Muscle layer of colon (tissue), 2 donors: Measurements from ENCODE around the gene MRGPRF.

Experiments used
- H3K27ac ChIP-seq: one replicate; pipeline ENCODE4 v1.7.0; 2013; ENCODE audit warnings: low read depth, mild to moderate bottlenecking, low read length, moderate library complexity
- H3K27me3 ChIP-seq, 2 donors: one replicate each; pipeline ENCODE4 v1.7.0; 2013; ENCODE audit warnings: low read length in 2 of 2, mild to moderate bottlenecking in 2 of 2; ENCODE audit not compliant: insufficient read depth in 2 of 2, control insufficient read depth in 1 of 2
- H3K36me3 ChIP-seq: one replicate; pipeline ENCODE4 v1.7.0; 2013; ENCODE audit warnings: mild to moderate bottlenecking, low read length; ENCODE audit not compliant: insufficient read depth
- H3K4me1 ChIP-seq: one replicate; pipeline ENCODE4 v1.7.0; 2013; ENCODE audit warnings: mild to moderate bottlenecking, low read length; ENCODE audit not compliant: insufficient read depth
- H3K4me3 ChIP-seq, 2 donors: one replicate each; pipeline ENCODE4 v1.7.0; 2013; ENCODE audit warnings: low read length in 2 of 2, low read depth in 1 of 2, mild to moderate bottlenecking in 1 of 2, moderate library complexity in 1 of 2
- H3K9ac ChIP-seq: one replicate; pipeline ENCODE4 v1.7.0; 2013; ENCODE audit warnings: low read length
- H3K9me3 ChIP-seq: one replicate; pipeline ENCODE4 v1.7.0; 2013; ENCODE audit warnings: mild to moderate bottlenecking, low read length
- donor health status: abdominal sarcoma.
- donor health status: Adenocarcinoma of cecum.

MRGPRF gene

DNA sequence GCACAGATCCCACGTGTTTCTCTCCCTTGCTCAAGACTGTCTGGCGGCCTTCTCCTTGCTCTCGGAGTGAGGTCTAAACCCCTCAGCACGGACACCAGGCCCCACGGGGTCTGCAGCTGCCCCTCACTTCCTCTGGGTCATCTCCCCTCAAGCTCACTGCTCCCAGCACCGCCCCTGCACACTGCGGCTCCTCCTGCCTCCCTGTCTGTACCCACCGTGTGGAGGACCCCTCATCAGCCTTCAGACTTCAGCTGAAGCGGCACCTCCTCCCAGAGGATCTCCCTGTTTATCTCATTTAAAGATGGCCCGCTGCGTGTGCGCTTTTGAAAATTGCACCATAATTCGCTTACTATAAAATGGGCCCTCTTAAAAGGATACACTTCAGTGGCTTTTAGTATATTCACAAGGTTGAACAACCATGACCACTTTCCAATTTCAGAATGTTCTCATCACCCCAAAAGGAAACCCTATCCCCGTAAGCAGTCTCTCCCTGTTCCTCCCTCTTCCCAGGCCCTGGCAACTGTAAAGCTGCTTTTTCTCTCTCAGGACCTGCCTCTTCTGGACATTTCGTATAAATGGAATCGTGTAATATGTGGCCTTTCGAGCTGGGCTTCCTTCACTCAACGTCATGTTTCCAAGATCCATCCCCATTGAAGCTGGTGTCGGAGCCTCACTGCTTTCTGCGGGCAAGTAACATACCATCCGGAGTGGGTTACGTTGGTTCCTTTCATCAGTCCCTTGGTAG lies 21.2 kb upstream of the MRGPRF start:
- Histone ChIP-seq H3K9ac (no peak overlapping the region), H3K9me3 (no peaks in the 10 kb centered on the region), H3K4me1 (peaks cover 14% of the 10 kb centered on the region), H3K27ac (no peak overlapping the region), H3K4me3 (no peak overlapping the region), H3K36me3 (no peaks in the 10 kb centered on the region), H3K27me3 (no peaks in the 10 kb centered on the region)

DNA sequence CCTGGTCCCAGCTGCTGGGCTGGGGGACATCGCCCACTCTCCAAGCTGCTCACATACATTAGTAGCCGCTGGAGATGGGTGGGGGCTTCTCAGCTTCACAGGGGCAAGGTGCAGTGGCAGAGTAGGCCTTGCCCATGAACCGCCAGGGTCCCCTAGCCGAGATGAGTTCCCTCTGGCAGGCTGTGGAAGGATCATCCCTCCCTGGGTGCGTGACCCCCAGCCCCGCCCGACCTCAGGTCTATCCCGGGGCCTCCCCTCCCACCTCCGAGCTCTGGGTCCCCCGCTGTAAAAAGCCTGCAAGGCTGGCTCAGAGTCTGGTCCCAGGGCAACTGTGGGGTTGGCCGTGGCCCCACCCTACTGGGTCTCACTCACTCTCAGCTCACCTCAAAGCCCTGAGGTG lies 20.4 kb upstream of the MRGPRF start:
- Histone ChIP-seq H3K36me3 (no peaks in the 10 kb centered on the region), H3K27ac (no peak overlapping the region), H3K4me3 (no peak overlapping the region), H3K27me3 (no peaks in the 10 kb centered on the region), H3K9ac (no peak overlapping the region), H3K4me1 (peaks cover 14% of the 10 kb centered on the region), H3K9me3 (no peaks in the 10 kb centered on the region)

DNA sequence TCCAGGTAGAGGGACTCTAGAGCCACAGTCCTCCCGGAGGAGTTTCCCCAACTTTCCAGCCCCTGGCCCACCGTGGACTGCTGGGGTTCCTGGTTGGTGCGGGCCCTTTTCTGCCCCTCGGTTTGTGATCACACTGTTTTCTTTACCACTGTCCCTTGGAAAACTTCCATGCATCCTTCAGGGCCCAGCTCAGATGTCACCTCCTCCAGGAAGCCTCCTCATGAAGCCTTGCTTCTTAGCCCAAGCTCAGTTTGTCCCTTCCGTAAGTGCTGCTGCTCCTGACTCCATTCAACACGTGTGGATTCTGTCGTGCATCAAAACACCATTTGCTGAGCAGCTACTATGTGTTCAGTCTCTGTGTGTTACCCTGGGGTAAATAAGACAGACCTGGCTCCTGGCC lies 19.8 kb upstream of the MRGPRF start:
- Histone ChIP-seq H3K36me3 (no peaks in the 10 kb centered on the region), H3K27me3 (no peaks in the 10 kb centered on the region), H3K4me1 (peaks cover 14% of the 10 kb centered on the region), H3K9ac (no peak overlapping the region), H3K27ac (no peak overlapping the region), H3K4me3 (no peak overlapping the region), H3K9me3 (no peaks in the 10 kb centered on the region)

DNA sequence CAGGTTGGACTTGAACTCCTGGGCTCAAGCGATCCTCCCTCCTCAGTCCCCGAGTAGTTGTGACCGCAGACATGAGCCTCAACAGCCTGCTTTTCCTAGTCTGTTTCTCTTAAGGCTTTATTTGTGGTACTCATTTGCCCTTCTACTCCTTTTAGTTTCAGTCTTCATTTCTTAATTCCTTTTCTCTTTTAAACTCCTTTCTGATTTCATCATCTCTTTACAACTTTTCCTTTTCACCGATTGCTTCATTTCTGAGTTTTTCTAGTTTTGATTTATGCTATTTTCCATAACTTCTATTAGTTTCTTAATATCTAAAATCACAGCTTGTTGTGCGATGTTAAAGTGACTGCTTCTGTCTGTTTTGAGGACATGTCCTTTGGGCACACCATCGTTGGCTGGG lies 17.3 kb upstream of the MRGPRF start:
- no peak overlapping the region for H3K27ac ChIP-seq
- H3K4me1 ChIP-seq, result no peaks in the 10 kb centered on the region

DNA sequence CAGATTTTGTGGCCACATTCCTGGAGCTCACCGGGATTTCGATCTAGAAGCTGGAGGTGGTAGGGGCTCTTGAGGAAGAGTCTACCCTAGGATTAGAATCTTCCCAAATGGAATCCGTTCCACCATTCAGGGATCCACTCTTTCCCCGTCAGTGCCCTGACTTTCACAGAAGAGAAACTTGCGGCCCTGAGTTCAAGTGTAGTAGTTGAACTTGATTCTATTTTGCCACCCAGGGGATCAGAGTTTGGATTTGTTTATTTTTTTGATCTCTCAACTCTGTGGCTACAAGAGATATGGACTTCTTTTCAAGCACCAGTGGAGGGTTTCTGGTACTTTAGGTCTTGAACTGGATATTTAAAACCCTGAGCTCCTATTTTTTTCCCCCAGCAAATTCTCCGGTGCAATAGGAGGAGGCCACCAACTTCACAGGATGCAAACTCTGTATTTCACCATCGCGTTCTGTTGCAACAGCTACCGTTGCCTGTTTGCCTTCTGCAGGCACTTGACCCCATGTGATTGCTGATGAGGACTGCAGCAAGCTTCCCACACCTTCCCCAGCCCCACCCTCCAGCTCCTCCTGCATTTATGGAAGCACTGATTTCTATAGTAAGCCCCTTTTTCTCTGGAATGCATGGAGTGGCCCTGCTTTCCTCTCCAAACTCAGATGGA lies 14.8 kb upstream of the MRGPRF start:
- no peak overlapping the region for H3K9ac ChIP-seq
- H3K36me3 ChIP-seq, result no peaks in the 10 kb centered on the region
- no peaks in the 10 kb centered on the region for H3K27me3 ChIP-seq
- H3K4me1 ChIP-seq, result no peaks in the 10 kb centered on the region
- H3K9me3 ChIP-seq, result no peaks in the 10 kb centered on the region
- H3K4me3 ChIP-seq, result no peak overlapping the region
- H3K27ac ChIP-seq, result no peak overlapping the region

More for the DNA sequence above, 17.3 kb upstream of the MRGPRF start:
- Histone ChIP-seq H3K4me3 (no peak overlapping the region), H3K36me3 (no peaks in the 10 kb centered on the region), H3K9ac (no peak overlapping the region), H3K27me3 (no peaks in the 10 kb centered on the region), H3K9me3 (no peaks in the 10 kb centered on the region)

DNA sequence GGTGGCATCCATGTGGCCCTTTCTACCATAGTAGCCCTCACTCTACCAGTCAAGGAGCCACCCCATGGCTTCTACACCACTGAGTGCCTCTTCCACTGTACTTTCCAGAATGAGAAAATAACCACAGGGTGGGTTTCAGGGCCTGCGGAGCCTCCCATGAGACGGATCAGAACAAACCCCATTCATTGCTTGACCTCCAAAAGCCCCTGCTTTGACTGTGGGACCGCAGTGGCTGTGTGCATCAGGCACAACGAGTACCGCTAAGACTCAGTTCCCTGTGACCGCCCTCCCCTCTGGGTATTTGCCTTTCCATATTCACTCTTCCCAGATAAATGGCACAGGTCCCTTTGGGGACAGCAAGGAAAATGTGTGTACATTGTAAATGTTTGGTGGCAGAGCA lies 11.5 kb upstream of the MRGPRF start:
- no peak overlapping the region for H3K4me3 ChIP-seq

DNA sequence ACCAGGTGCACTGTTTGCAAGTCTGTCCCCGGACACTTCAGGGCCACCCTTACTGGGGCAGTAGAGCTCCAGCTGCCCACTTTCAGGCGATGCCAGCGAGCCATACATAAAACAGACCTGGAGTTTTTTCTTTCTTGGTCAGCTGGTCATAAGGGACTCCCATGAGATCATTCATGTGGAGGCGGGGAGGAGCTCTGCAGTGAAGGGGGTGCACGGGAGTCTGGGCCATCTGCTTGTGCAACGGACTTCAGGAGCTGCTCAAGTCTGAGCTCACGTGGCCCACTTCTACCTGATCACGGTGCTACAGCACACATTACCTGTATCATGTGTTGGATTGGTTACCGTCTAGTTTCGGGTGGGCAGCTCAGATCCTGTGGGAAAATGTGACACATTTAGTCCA lies 9.2 kb upstream of the MRGPRF start:
- Histone ChIP-seq H3K36me3 (no peaks in the 10 kb centered on the region), H3K27me3 (no peaks in the 10 kb centered on the region), H3K4me3 (no peak overlapping the region), H3K9me3 (no peaks in the 10 kb centered on the region), H3K27ac (no peak overlapping the region), H3K4me1 (peaks cover 23% of the 10 kb centered on the region), H3K9ac (no peak overlapping the region)

More for the DNA sequence above, 11.5 kb upstream of the MRGPRF start:
- Histone ChIP-seq H3K9me3 (no peaks in the 10 kb centered on the region), H3K27ac (no peak overlapping the region), H3K9ac (no peak overlapping the region), H3K36me3 (no peaks in the 10 kb centered on the region), H3K4me1 (peaks cover 10% of the 10 kb centered on the region), H3K27me3 (no peaks in the 10 kb centered on the region)

DNA sequence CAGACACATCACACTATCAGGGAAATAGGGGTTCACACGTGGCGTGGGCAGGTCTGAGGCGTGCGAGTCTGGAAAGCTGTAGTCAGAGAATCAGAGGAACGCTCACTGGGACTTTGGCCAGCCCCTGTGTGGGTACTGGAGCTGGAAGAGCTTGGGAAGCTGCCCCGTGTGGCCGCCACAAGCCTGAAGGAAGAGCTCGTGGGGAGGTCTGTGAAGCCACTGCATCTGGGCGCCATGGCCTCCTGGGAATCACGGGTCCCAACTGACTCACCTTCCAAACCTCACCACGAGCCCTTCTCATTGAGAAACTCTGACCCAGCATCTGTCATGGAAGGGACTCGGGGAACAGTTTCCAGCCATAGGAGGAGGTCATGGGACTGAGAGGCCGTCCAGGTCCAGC lies 5.9 kb upstream of the MRGPRF start:
- Histone ChIP-seq H3K4me1 (peaks cover 41% of the 10 kb centered on the region), H3K27me3 (no peaks in the 10 kb centered on the region), H3K36me3 (no peaks in the 10 kb centered on the region), H3K9me3 (no peaks in the 10 kb centered on the region), H3K4me3 (no peak overlapping the region), H3K27ac (peak overlapping the region; percentile 55), H3K9ac (no peak overlapping the region)

DNA sequence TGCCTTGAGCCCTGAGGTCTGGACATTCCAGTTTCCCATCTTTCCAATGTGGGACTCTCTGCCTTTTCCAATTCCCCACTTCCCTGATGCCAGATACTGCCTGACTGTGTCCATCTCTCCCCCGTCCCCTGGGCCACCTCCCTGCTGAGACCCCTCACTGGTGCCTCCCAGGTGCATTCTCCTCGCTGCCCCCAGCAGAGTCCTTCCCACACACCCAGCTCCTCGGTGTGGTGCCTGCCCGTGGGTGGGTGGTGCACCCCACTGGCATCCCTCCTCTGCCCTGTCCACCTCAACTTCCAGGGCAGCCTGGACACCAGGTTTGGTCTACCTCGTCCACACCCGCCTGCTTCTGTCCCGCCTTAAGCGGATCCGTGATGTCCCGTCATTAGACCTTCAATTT lies 4.9 kb upstream of the MRGPRF start:
- H3K4me1 ChIP-seq, result peaks cover 42% of the 10 kb centered on the region
- no peaks in the 10 kb centered on the region for H3K27me3 ChIP-seq
- H3K27ac ChIP-seq, result peak overlapping the region; percentile 8
- no peak overlapping the region for H3K4me3 ChIP-seq
- H3K36me3 ChIP-seq, result no peaks in the 10 kb centered on the region
- H3K9ac ChIP-seq, result no peak overlapping the region
- H3K9me3 ChIP-seq, result no peaks in the 10 kb centered on the region

DNA sequence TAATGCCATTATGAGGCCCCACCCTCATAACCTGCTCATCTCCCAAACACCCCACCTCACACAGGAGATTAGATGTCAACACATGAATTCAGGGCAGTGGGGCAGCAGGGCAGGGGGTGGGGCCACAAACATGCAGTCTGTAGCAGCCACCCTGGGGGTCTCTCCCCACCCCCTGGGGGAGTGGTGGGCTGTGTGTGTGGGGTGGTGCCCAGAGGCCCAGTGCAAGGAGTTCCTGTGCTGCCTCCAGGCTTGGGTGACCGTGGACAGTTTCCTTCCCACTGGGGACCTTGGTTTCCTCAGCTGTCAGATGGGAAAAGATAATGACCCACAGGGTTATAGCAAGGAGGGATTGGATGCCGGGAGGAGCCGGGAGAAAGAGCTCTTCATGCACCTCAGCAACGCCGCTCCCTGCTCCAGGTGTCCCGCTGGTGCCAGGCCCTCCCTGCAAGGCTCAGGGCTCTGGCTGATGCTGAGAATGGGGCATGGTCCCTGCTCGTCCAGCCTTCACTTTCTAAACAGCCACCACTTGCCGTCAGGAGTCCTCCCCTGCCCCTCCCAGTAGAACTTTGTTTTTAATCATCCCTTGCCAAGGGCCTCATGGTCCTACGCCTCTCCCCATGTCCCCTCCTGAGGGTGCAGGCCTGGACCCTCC lies 2.0 kb upstream of the MRGPRF start:
- H3K27ac ChIP-seq, result peak overlapping the region; percentile 99
- H3K4me1 ChIP-seq, result peaks cover 42% of the 10 kb centered on the region
- H3K9ac ChIP-seq, result peak overlapping the region; percentile 62

DNA sequence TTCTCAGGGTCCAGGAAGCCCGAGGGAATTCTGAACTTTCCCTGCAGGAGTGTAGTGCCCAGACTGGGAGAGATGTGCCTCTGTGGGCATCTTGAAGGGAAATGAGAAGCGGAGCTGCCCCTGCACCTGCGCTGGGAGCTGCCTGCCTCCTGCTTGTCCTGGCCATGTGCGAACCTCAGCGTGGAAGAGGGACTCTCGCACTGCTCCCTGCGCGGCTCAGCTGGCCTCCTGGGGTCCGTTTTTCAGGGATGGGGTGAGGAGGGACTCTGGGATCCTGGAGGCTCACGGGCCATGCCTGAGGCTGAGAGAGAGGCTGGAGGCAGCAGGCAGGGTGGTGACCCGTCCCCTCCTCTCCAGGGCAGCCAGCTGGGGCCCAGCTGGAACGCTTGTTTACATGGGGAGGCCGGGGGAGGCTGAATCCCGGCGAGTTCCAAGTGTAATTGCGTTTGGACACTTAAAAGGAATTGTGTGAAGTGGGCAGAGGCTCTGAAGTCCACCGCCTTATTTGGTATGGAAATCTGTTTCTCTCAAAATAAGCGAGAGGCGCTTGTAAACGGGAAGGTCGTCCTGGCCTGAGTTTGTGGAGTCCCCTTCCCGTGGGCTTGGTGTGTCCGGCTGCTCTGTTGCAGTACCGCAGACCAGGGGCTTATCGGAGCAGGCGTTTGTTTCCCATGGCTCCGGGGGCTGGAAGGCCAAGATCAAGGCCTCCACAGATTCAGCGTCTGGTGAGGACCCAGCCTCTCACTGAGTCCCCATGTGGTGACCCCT lies 1.2 kb upstream of the MRGPRF start:
- peaks cover 15% of the 10 kb centered on the region for H3K36me3 ChIP-seq
- no peaks in the 10 kb centered on the region for H3K9me3 ChIP-seq
- peak overlapping the region; percentile 89 to 96 for H3K4me3 ChIP-seq
- H3K27ac ChIP-seq, result peak overlapping the region; percentile 99
- peaks cover 44% of the 10 kb centered on the region for H3K4me1 ChIP-seq
- peak overlapping the region; percentile 77 for H3K9ac ChIP-seq
- no peaks in the 10 kb centered on the region for H3K27me3 ChIP-seq

More for the DNA sequence above, 2.0 kb upstream of the MRGPRF start:
- Histone ChIP-seq H3K27me3 (no peaks in the 10 kb centered on the region), H3K4me3 (peak overlapping the region in 1 of 2 donors; percentile 96), H3K36me3 (peaks cover 8% of the 10 kb centered on the region), H3K9me3 (no peaks in the 10 kb centered on the region)
